Stimulated activated CD8-positive, alpha-beta memory T cell treated with anti-CD3 and anti-CD28 coated beads, Interleukin-7, amount 100 ng/mL, for 1 hour (primary cell): ENCODE data around the gene CDC42BPA.
"Not testable (repeated sequence)": the region's sequence is repeated elsewhere in the genome, so short reads cannot be mapped to it uniquely, and the experiment has no call there.

Experiments used
- DNase-seq, 2 donors: peaks; one replicate each; pipeline ENCODE4 v3.0.0-alpha.2; 2020; ENCODE audit warnings: low read depth in 2 of 2

The CDC42BPA gene

GRCh38 chr1:226965581-226966440 is 352.5 kb downstream of the CDC42BPA start:
- no peak for DNase-seq

- no peak for DNase-seq
Measured at GRCh38 chr1:226964611-226965486, 353.4 kb downstream of the CDC42BPA start.

- no peak for DNase-seq
Measured at GRCh38 chr1:226964068-226964425, 354.2 kb downstream of the CDC42BPA start.

GRCh38 chr1:226962421-226963391 is 355.6 kb downstream of the CDC42BPA start:
- DNase-seq, result no peak

- DNase-seq, result no peak
Measured at GRCh38 chr1:226960944-226961765, 357.1 kb downstream of the CDC42BPA start.

- no peak for DNase-seq
Measured at GRCh38 chr1:226960256-226960655, 358.0 kb downstream of the CDC42BPA start.

- no peak for DNase-seq
Measured at GRCh38 chr1:226958300-226958699, 360.0 kb downstream of the CDC42BPA start.

GRCh38 chr1:226957714-226958113 is 360.6 kb downstream of the CDC42BPA start:
- no peak for DNase-seq

GRCh38 chr1:226956942-226957713 is 361.2 kb downstream of the CDC42BPA start:
- DNase-seq, result no peak

- DNase-seq, result not testable (repeated sequence)
Measured at GRCh38 chr1:226955857-226956256, 362.4 kb downstream of the CDC42BPA start.

GRCh38 chr1:226954777-226955176 is 363.5 kb downstream of the CDC42BPA start:
- DNase-seq, result no peak

- DNase-seq, result no peak
Measured at GRCh38 chr1:226954337-226954736, 364.0 kb downstream of the CDC42BPA start.

GRCh38 chr1:226953175-226953800 is 365.0 kb downstream of the CDC42BPA start:
- no peak for DNase-seq

GRCh38 chr1:226952118-226952441 is 366.2 kb downstream of the CDC42BPA start:
- DNase-seq, result no peak

- DNase-seq, result no peak
Measured at GRCh38 chr1:226951286-226952117, 366.8 kb downstream of the CDC42BPA start.

GRCh38 chr1:226950871-226951270 is 367.4 kb downstream of the CDC42BPA start:
- no peak for DNase-seq

GRCh38 chr1:226950316-226950715 is 368.0 kb downstream of the CDC42BPA start:
- no peak for DNase-seq

GRCh38 chr1:226949401-226949800 is 368.9 kb downstream of the CDC42BPA start:
- no peak for DNase-seq

- no peak for DNase-seq
Measured at GRCh38 chr1:226948996-226949395, 369.3 kb downstream of the CDC42BPA start.
